OCI-LY3 (cell line): ENCODE measurements around the gene MAD1L1.

ENCODE experiments used
- CTCF ChIP-seq: fragments of 200-600, 300-600 bp; sonication (generic); IDR thresholded peaks from 2 replicates; pipeline ENCODE4 v1.5.1; 2014; ENCODE audit warnings: antibody characterized with exemption, low read length, low read depth
- EZH2phosphoT487 ChIP-seq: fragments of 200-600 bp; shearing (Covaris generic); IDR thresholded peaks from 2 replicates; pipeline ENCODE4 v1.6.1; 2018; ENCODE audit warnings: antibody characterized with exemption, mixed run types, low read depth

GRCh38 chr7:1985936-1986335 is 246.8 kb downstream of the MAD1L1 start:
- TF ChIP-seq CTCF (no peak), EZH2phosphoT487 (no peak)
